Measurements from ENCODE around the gene ANO3.

- TF ChIP-seq, protein P1, sequence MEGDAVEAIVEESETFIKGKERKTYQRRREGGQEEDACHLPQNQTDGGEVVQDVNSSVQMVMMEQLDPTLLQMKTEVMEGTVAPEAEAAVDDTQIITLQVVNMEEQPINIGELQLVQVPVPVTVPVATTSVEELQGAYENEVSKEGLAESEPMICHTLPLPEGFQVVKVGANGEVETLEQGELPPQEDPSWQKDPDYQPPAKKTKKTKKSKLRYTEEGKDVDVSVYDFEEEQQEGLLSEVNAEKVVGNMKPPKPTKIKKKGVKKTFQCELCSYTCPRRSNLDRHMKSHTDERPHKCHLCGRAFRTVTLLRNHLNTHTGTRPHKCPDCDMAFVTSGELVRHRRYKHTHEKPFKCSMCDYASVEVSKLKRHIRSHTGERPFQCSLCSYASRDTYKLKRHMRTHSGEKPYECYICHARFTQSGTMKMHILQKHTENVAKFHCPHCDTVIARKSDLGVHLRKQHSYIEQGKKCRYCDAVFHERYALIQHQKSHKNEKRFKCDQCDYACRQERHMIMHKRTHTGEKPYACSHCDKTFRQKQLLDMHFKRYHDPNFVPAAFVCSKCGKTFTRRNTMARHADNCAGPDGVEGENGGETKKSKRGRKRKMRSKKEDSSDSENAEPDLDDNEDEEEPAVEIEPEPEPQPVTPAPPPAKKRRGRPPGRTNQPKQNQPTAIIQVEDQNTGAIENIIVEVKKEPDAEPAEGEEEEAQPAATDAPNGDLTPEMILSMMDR (IDR thresholded peaks at IDR 0.05; ENCODE audit: low read depth, low read length): no peak
- TF ChIP-seq, protein P2, sequence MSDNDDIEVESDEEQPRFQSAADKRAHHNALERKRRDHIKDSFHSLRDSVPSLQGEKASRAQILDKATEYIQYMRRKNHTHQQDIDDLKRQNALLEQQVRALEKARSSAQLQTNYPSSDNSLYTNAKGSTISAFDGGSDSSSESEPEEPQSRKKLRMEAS (IDR thresholded peaks at IDR 0.05; ENCODE audit: low read depth, low read length): no peak
Measured at GRCh38 chr11:26655287-26655686, 323.4 kb downstream of the ANO3 start.

All from NB4 (cell line).